Natural killer cell (primary cell): ENCODE results near the gene CTBP1. TPM values are rescaled to one million over a fixed set of nuclear protein-coding genes. Genes with fewer than 3 reads are reported as not detected.

Experiments used
- ATAC-seq, 3 donors: fragments of 150-1000 bp in 2 of 3; fragments of 200-7000 bp in 1 of 3; cut with Tn5 transposase; 1 replicate in 1 of 3; 2 replicates in 2 of 3; pipeline ENCODE4 v1.10.0; 2021; ENCODE audit warnings: mild to moderate bottlenecking in 2 of 3, moderate library complexity in 2 of 3
- DNase-seq, 2 donors: peaks; one replicate each; pipeline versions ENCODE4 v3.0.0 to v3.0.0-alpha.2; 2013 to 2021; ENCODE audit warnings: mixed read lengths in 1 of 2
- H3K27ac ChIP-seq: one replicate; pipeline ENCODE4 v1.5.1; 2013; ENCODE audit warnings: mild to moderate bottlenecking, low read length
- H3K27me3 ChIP-seq: one replicate; pipeline ENCODE4 v1.6.1; 2013; ENCODE audit warnings: low read length; ENCODE audit not compliant: control insufficient read depth, insufficient read depth
- H3K36me3 ChIP-seq: one replicate; pipeline ENCODE4 v1.6.1; 2013; ENCODE audit warnings: low read length; ENCODE audit not compliant: control insufficient read depth, insufficient read depth
- H3K4me1 ChIP-seq: one replicate; pipeline ENCODE4 v1.6.1; 2013; ENCODE audit warnings: low read length; ENCODE audit not compliant: control insufficient read depth, insufficient read depth
- H3K4me3 ChIP-seq: one replicate; pipeline ENCODE4 v1.5.1; 2013; ENCODE audit warnings: low read length
- H3K9me3 ChIP-seq: one replicate; pipeline ENCODE4 v1.6.1; 2013; ENCODE audit warnings: low read length; ENCODE audit not compliant: control insufficient read depth, insufficient read depth
- H3K27ac Mint-ChIP-seq, 2 donors: one replicate each; pipeline ENCODE4 v1.8.0; 2022; ENCODE audit warnings: mild to moderate bottlenecking in 2 of 2, mixed read lengths in 2 of 2, moderate library complexity in 1 of 2
- H3K27me3 Mint-ChIP-seq, 2 donors: one replicate each; pipeline ENCODE4 v1.8.0; 2022; ENCODE audit warnings: low read depth in 2 of 2, mixed read lengths in 2 of 2
- H3K36me3 Mint-ChIP-seq: one replicate; pipeline ENCODE4 v1.8.0; 2022; ENCODE audit warnings: mixed read lengths
- H3K4me1 Mint-ChIP-seq, 2 donors: one replicate each; pipeline ENCODE4 v1.8.0; 2022; ENCODE audit warnings: mixed read lengths in 2 of 2
- H3K4me3 Mint-ChIP-seq: one replicate; pipeline ENCODE4 v1.8.0; 2022; ENCODE audit warnings: mild to moderate bottlenecking, moderate library complexity, mixed read lengths
- H3K9me3 Mint-ChIP-seq, 2 donors: one replicate each; pipeline ENCODE4 v1.8.0; 2022; ENCODE audit warnings: mixed read lengths in 2 of 2
- CTCF ChIP-seq: fragments of 200-600 bp; IDR thresholded peaks from one replicate; pipeline ENCODE4 v1.8.0; 2022; ENCODE audit warnings: antibody characterized with exemption
- WGBS: methylation state at CpG from one replicate; pipeline ENCODE4 v1.1.7; 2013; ENCODE audit warnings: missing lambda C conversion rate; ENCODE audit not compliant: insufficient coverage; 5-methylcytosine and 5-hydroxymethylcytosine counted together
- intact Hi-C: fragments of 100-400 bp; cut with micrococcal nuclease; formaldehyde crosslinking; loops from one replicate; pipeline ENCODE4 v1.14.2; 2022
- total RNA-seq, 4 donors: library from RNA; stranded (reverse); fragments of 120-200 nt in 1 of 4; gene quantifications; one replicate each; pipeline versions ENCODE4 v1.2.3 to v1.2.4, GENCODE V29; 2013 to 2022

Gene CTBP1
- total RNA-seq, 3 donors from 2014 or later (not counting 1 experiment from before 2014, with no cell fraction given): 384 to 388 (median 388) TPM

DNA sequence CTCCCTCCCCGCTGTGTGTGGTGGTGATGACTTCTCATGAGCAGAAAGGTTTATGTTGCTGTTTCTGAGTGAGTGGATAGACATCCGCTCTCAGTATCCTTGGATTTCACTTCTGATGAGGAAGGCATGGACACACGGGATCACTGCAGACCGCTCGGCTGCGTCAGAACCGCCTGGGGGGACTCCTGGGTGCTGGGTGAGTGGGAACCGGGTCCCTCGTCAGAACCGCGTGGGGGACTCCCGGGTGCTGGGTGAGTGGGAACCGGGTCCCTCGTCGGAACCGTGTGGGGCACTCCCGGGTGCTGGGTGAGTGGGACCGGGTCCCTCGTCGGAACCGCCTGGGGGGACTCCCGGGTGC lies 9.0 kb downstream of the CTBP1 start:
- no peaks in the 10 kb centered on the region for H3K9me3 Mint-ChIP-seq
- Histone ChIP-seq H3K4me3 (no peak overlapping the region), H3K27me3 (no peaks in the 10 kb centered on the region), H3K36me3 (peaks cover 44% of the 10 kb centered on the region), H3K9me3 (no peaks in the 10 kb centered on the region), H3K27ac (no peak overlapping the region), H3K4me1 (peaks cover 33% of the 10 kb centered on the region)
- DNase-seq (no peak), ATAC-seq (no peak)
- no peak overlapping the region for H3K27ac Mint-ChIP-seq
- peaks cover 34 to 45% of the 10 kb centered on the region in 2 donors for H3K4me1 Mint-ChIP-seq
- intact Hi-C loops: no loop called here
- no peaks in the 10 kb centered on the region for H3K36me3 Mint-ChIP-seq
- H3K27me3 Mint-ChIP-seq: no peaks in the 10 kb centered on the region
- 91% methylated on average over 16 of the region's 22 CpGs for WGBS
- TF ChIP-seq CTCF: no peak
- H3K4me3 Mint-ChIP-seq: no peak overlapping the region

DNA sequence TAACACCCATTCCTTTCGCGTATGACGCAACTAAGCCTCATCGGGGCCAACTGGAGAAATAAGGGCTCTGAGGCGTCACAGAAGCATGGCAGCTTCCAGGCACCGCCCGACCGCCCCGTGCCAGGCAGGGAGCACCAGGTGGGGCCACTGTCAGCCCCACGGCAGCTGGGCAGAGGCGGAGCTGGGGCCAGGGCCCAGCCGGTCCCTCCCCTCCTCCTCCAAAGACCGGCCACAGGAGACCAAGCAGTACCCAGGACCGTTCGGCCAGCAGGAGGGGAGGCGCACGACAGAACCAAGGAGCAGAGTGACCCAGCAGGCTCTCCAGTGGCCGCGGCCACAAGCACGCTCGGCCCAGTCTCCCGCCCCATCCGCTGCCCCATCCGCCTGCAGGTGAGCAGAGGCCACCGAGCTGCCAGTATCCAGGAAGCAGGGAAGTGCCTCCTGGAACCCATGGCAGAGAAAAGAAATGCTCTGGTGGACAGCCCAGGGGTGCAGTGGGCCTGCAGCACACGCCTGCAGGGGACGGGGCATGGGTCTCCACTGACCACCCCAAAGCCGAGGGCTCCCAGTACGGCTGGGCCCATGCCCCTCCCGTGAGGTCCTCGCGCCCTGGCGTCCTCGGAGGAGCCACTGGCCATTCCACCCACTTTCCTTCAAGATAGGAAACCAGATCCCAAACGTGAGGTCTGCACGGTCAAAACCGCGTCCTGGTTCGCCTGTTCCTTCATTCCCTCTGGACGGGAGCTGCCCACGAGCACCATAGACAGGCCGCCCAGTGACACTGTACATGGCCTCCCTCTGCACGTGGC lies 9.6 kb downstream of the CTBP1 start:
- peaks cover 27% of the 10 kb centered on the region for H3K4me1 ChIP-seq
- H3K4me3 ChIP-seq: no peak overlapping the region
- Mint-ChIP-seq H3K36me3 (no peaks in the 10 kb centered on the region), H3K9me3 (no peaks in the 10 kb centered on the region), H3K27me3 (no peaks in the 10 kb centered on the region), H3K4me1 (peaks cover 36 to 45% of the 10 kb centered on the region in 2 donors), H3K4me3 (no peak overlapping the region), H3K27ac (peak overlapping the region; percentile 14 to 27)
- H3K27ac ChIP-seq: no peak overlapping the region
- WGBS: 92% methylated on average over 43 of the region's 43 CpGs
- no peak for TF ChIP-seq CTCF
- peak in 1 of 3 donors; percentile 4 for ATAC-seq
- no peaks in the 10 kb centered on the region for H3K9me3 ChIP-seq
- intact Hi-C loops: no loop called here
- no peaks in the 10 kb centered on the region for H3K27me3 ChIP-seq
- DNase-seq: no peak
- peaks cover 49% of the 10 kb centered on the region for H3K36me3 ChIP-seq

DNA sequence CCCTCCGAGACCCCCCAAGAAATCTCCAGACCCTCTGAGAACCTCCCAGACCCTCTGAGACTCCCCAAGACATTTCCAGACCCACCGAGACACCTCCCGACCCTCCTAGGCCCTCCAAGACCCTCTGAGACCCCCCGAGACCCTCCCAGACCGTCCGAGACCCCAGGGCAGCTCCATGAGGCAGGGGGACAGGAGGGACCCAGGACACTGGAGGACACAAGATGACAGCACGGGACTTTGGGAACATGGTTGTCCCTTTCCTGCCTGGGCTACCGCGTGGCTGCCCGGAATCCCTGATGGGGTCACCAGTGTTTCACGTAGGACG lies 10.3 kb downstream of the CTBP1 start:
- intact Hi-C loops: no loop called here
- Mint-ChIP-seq H3K4me3 (no peak overlapping the region), H3K9me3 (no peaks in the 10 kb centered on the region), H3K27me3 (no peaks in the 10 kb centered on the region), H3K27ac (peak overlapping the region; percentile 14 to 27), H3K36me3 (no peaks in the 10 kb centered on the region), H3K4me1 (peaks cover 36 to 45% of the 10 kb centered on the region in 2 donors)
- no peak for TF ChIP-seq CTCF
- no peak overlapping the region for H3K4me3 ChIP-seq
- no peak overlapping the region for H3K27ac ChIP-seq
- WGBS: 96% methylated on average over 12 of the region's 12 CpGs
- H3K4me1 ChIP-seq: peaks cover 20% of the 10 kb centered on the region
- DNase-seq: no peak
- no peaks in the 10 kb centered on the region for H3K27me3 ChIP-seq
- H3K36me3 ChIP-seq: peaks cover 52% of the 10 kb centered on the region
- no peak for ATAC-seq
- no peaks in the 10 kb centered on the region for H3K9me3 ChIP-seq
